GM12878 (cell line): ENCODE measurements around the gene GUCY1A1. TPM values are rescaled to one million over a fixed set of nuclear protein-coding genes. Genes with fewer than 3 reads are reported as not detected.

Experiments
- BCL11A ChIP-seq: IDR thresholded peaks from 2 replicates; pipeline ENCODE4 v1.6.1; 2011; ENCODE audit warnings: low read depth, low read length
- CBX5 ChIP-seq: sonication (generic); IDR thresholded peaks from 2 replicates; pipeline ENCODE4 v1.6.1; 2016; ENCODE audit warnings: low read depth, moderate library complexity, mild to moderate bottlenecking, inconsistent platforms
- CHD2 ChIP-seq: IDR thresholded peaks from 2 replicates; pipeline ENCODE4 v1.6.1; 2011; ENCODE audit warnings: low read depth, low read length, improper control_type of control experiment, borderline replicate concordance
- E2F4 ChIP-seq: IDR thresholded peaks from 2 replicates; pipeline ENCODE4 v1.6.1; 2012; ENCODE audit warnings: low read depth, low read length, improper control_type of control experiment
- FOS ChIP-seq: IDR thresholded peaks from 3 replicates; pipeline ENCODE4 v1.6.1; 2011; ENCODE audit warnings: borderline replicate concordance; ENCODE audit not compliant: insufficient read length; ENCODE audit errors: extremely low read depth
- FOXM1 ChIP-seq: IDR thresholded peaks from 2 replicates; pipeline ENCODE4 v1.6.1; 2012; ENCODE audit warnings: low read depth, mild to moderate bottlenecking, inconsistent platforms, low read length, moderate library complexity
- HDAC6 ChIP-seq: fragments of 200-600 bp; sonication (generic); IDR thresholded peaks from one replicate; pipeline ENCODE4 v1.8.0; 2017; ENCODE audit warnings: antibody characterized with exemption; ENCODE audit not compliant: unreplicated experiment
- IRF4 ChIP-seq: IDR thresholded peaks from 2 replicates; pipeline ENCODE4 v1.6.1; 2011; ENCODE audit warnings: low read depth, low read length
- JUNB ChIP-seq: IDR thresholded peaks from 2 replicates; pipeline ENCODE4 v1.6.1; 2016; ENCODE audit warnings: antibody characterized with exemption, mild to moderate bottlenecking
- JUND ChIP-seq: IDR thresholded peaks from 2 replicates; pipeline ENCODE4 v1.6.1; 2012; ENCODE audit warnings: low read depth, mild to moderate bottlenecking, low read length, improper control_type of control experiment, moderate library complexity
- MEF2B ChIP-seq: fragments of 450-650 bp; IDR thresholded peaks from 2 replicates; pipeline ENCODE4 v1.6.1; 2018; ENCODE audit warnings: mild to moderate bottlenecking, moderate library complexity; ENCODE audit not compliant: partially characterized antibody, poor library complexity, severe bottlenecking
- MLLT1 ChIP-seq: fragments of 450-650 bp; IDR thresholded peaks from 2 replicates; pipeline ENCODE4 v1.6.1; 2016; ENCODE audit warnings: mild to moderate bottlenecking
- MYC ChIP-seq: IDR thresholded peaks from 2 replicates; pipeline ENCODE4 v1.6.1; 2011; ENCODE audit warnings: mild to moderate bottlenecking, low read length, moderate library complexity, inconsistent platforms; ENCODE audit not compliant: insufficient read depth, insufficient replicate concordance, insufficient read length, severe bottlenecking
- NR2C1 ChIP-seq: fragments of 450-650 bp; IDR thresholded peaks from 2 replicates; pipeline ENCODE4 v1.6.1; 2017; ENCODE audit warnings: antibody characterized with exemption, mild to moderate bottlenecking, moderate library complexity
- NR2C2 ChIP-seq: IDR thresholded peaks from 2 replicates; pipeline ENCODE4 v1.6.1; 2011; ENCODE audit warnings: borderline replicate concordance, low read depth; ENCODE audit not compliant: control insufficient read depth, insufficient read length
- NR2F1 ChIP-seq: fragments of 450-650 bp; conservative IDR thresholded peaks from 2 replicates; pipeline ENCODE4 v1.6.1; 2017; ENCODE audit warnings: mild to moderate bottlenecking
- PAX5 ChIP-seq: IDR thresholded peaks from 2 replicates; pipeline ENCODE4 v1.6.1; 2011; ENCODE audit warnings: low read depth, low read length, borderline replicate concordance
- PAX8 ChIP-seq: fragments of 450-650 bp; IDR thresholded peaks from 2 replicates; pipeline ENCODE4 v1.6.1; 2017; ENCODE audit warnings: mild to moderate bottlenecking, moderate library complexity
- PKNOX1 ChIP-seq: fragments of 450-650 bp; IDR thresholded peaks from 2 replicates; pipeline ENCODE4 v1.6.1; 2016; ENCODE audit warnings: mild to moderate bottlenecking
- POLR2AphosphoS2 ChIP-seq: IDR thresholded peaks from 2 replicates; pipeline ENCODE4 v1.6.1; 2011; ENCODE audit warnings: low read depth, mild to moderate bottlenecking, low read length, improper control_type of control experiment, moderate library complexity
- POU2F2 ChIP-seq: IDR thresholded peaks from 3 replicates; pipeline ENCODE4 v1.6.1; 2011; ENCODE audit warnings: low read depth, mild to moderate bottlenecking, low read length, borderline replicate concordance
- RBBP5 ChIP-seq: fragments of 200-600 bp; sonication (generic); conservative IDR thresholded peaks from 2 replicates; pipeline ENCODE4 v1.6.1; 2016
- SIN3A ChIP-seq: IDR thresholded peaks from 2 replicates; pipeline ENCODE4 v1.6.1; 2012; ENCODE audit warnings: low read depth, low read length, improper control_type of control experiment
- SUZ12 ChIP-seq: fragments of 200-600 bp; sonication (generic); IDR thresholded peaks from one replicate; pipeline ENCODE4 v1.6.1; 2018; ENCODE audit warnings: antibody characterized with exemption, mild to moderate bottlenecking; ENCODE audit not compliant: unreplicated experiment
- ZNF207 ChIP-seq: fragments of 450-650 bp; IDR thresholded peaks from 2 replicates; pipeline ENCODE4 v1.6.1; 2014; ENCODE audit warnings: antibody characterized with exemption, mild to moderate bottlenecking, borderline replicate concordance
- ZNF384 ChIP-seq: IDR thresholded peaks from 2 replicates; pipeline ENCODE4 v1.6.1; 2012; ENCODE audit warnings: low read depth, mild to moderate bottlenecking, low read length, improper control_type of control experiment, borderline replicate concordance
- polyA plus RNA-seq, 11 experiments: library from polyadenylated mRNA; depleted of rRNA in 4 of 11; unstranded in 6 of 11; stranded (reverse) in 5 of 11; fragments of >200 nt; fragmentation: Nextera tagmentation in 4 of 11; fragmentation: Illumina TruSeq in 1 of 11; extraction: Ambion mirVana in 4 of 11; extraction: Trizol in 1 of 11; gene quantifications; 1 replicate in 1 of 11; 2 replicates in 10 of 11; pipeline versions ENCODE4 v1.2.1 to v1.2.3, GENCODE V29; 2011 to 2016; ENCODE audit warnings: inconsistent platforms in 2 of 11, missing spikeins in 2 of 11, low read depth in 1 of 11
- total RNA-seq, 4 experiments: library from RNA; depleted of rRNA in 3 of 4; stranded (reverse); fragments of >200 nt in 3 of 4; fragmentation: Illumina TruSeq in 1 of 4; extraction: Trizol in 1 of 4; gene quantifications; 2 replicates each; pipeline versions ENCODE4 v1.2.1 to v1.2.3, GENCODE V29; 2013 to 2021
- TF ChIP-seq, protein P1 (sequence below): IDR thresholded peaks from 2 replicates; pipeline ENCODE4 v1.6.1; 2011; ENCODE audit warnings: borderline replicate concordance, low read depth, mild to moderate bottlenecking, moderate library complexity, mixed read lengths, low read length; ENCODE audit not compliant: insufficient read depth; ENCODE audit errors: extremely low read length

GUCY1A1 gene
- total and polyA plus RNA-seq, 10 of the 15 experiments (the other 5 are each of a cell fraction or from before 2014, with no cell fraction given): 0.44 to 22.6 (median 0.55) TPM

- TF ChIP-seq MEF2B (no peak), PAX8 (no peak), POU2F2 (no peak), RBBP5 (no peak), POLR2AphosphoS2 (no peak), BCL11A (no peak), JUND (no peak), MYC (no peak), MLLT1 (peak; percentile 80), SIN3A (no peak), JUNB (no peak), FOXM1 (no peak), NR2C1 (no peak), NR2F1 (no peak), SUZ12 (no peak), CHD2 (peak; percentile 89), FOS (peak; percentile 23), NR2C2 (no peak), E2F4 (peak; percentile 76), PAX5 (peak; percentile 81), ZNF207 (no peak), ZNF384 (no peak), IRF4 (no peak), HDAC6 (no peak), PKNOX1 (peak; percentile 97), CBX5 (no peak)
- TF ChIP-seq, protein P1, sequence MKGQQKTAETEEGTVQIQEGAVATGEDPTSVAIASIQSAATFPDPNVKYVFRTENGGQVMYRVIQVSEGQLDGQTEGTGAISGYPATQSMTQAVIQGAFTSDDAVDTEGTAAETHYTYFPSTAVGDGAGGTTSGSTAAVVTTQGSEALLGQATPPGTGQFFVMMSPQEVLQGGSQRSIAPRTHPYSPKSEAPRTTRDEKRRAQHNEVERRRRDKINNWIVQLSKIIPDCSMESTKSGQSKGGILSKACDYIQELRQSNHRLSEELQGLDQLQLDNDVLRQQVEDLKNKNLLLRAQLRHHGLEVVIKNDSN: no peak
These were observed 92.1 kb downstream of the GUCY1A1 start, which contains the start of gene GUCY1B1 (continued) for GRCh38 chr4:155758481-155759371.
